ENCODE results near the gene CST3.

GRCh38 chr20:23679133-23680092 is 41.7 kb upstream of the CST3 start:
- TF ChIP-seq, protein P1, sequence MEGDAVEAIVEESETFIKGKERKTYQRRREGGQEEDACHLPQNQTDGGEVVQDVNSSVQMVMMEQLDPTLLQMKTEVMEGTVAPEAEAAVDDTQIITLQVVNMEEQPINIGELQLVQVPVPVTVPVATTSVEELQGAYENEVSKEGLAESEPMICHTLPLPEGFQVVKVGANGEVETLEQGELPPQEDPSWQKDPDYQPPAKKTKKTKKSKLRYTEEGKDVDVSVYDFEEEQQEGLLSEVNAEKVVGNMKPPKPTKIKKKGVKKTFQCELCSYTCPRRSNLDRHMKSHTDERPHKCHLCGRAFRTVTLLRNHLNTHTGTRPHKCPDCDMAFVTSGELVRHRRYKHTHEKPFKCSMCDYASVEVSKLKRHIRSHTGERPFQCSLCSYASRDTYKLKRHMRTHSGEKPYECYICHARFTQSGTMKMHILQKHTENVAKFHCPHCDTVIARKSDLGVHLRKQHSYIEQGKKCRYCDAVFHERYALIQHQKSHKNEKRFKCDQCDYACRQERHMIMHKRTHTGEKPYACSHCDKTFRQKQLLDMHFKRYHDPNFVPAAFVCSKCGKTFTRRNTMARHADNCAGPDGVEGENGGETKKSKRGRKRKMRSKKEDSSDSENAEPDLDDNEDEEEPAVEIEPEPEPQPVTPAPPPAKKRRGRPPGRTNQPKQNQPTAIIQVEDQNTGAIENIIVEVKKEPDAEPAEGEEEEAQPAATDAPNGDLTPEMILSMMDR (IDR thresholded peaks at IDR 0.05) = no peak
- TF ChIP-seq POLR2AphosphoS5 (IDR thresholded peaks at IDR 0.05; ENCODE audit: insufficient read depth in 1 of 2, low read depth in 1 of 2) = no peak

Data from vagina (tissue), 2 donors.